ENCODE data around the gene FGFR1OP2. TPM values are rescaled to one million over a fixed set of nuclear protein-coding genes. Genes with fewer than 3 reads are reported as not detected.

The FGFR1OP2 gene
- total RNA-seq, 6 experiments from 2014 or later, result 37.0 to 44.2 (median 39.5) TPM

- Mint-ChIP-seq H3K4me1 (ENCODE audit: low read depth) (peaks cover 68% of the 10 kb centered on the region), H3K27me3 (ENCODE audit: insufficient read depth) (peaks cover 3% of the 10 kb centered on the region), H3K4me3 (peak overlapping the region; percentile 96), H3K36me3 (ENCODE audit: low read depth) (peaks cover 15% of the 10 kb centered on the region; the same call in 1 of the 2 replicates), H3K9me3 (no peaks in the 10 kb centered on the region), H3K27ac (peak overlapping the region; percentile 100)
- no peak for DNase-seq
- no peak for TF ChIP-seq CTCF (IDR thresholded peaks at IDR 0.05)
Observed at GRCh38 chr12:26938701-26939062, 412 bp downstream of the FGFR1OP2 start.

DNA sequence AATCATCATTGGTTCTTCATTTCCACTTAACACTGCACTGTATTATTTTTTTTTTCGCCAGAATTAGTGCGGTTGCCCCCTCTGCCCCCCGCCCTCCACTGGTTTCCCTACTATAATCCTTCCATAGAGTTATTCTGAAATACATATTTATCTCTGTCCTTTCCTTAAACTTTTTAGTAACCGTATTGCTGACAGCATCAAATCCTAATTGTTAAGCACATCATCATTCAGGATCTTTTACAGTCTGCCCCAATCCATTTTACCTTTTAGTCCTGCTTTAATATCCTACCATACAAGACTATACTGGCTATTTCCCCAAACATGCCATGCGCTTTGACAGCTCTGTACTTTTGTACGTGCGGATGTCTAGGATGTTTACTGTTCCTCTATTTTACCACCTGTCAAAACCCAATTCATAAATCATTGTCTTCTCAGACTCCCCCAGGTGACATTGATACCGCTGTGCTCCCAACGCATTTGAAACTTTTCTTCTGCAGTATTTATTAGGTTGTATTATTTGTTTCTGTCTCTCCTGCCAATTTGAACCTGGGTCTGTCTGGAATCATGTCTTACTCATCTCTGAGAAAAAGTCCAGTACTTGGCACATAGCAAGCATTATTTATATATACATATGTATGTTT lies 1.0 kb downstream of the FGFR1OP2 start:
- H3K4me3 Mint-ChIP-seq, result peak overlapping the region; percentile 96
- no peak for TF ChIP-seq CTCF (IDR thresholded peaks at IDR 0.05)
- no peaks in the 10 kb centered on the region for H3K9me3 Mint-ChIP-seq
- peaks cover 3% of the 10 kb centered on the region for H3K27me3 Mint-ChIP-seq (ENCODE audit: insufficient read depth)
- H3K27ac Mint-ChIP-seq, result peak overlapping the region; percentile 100
- peaks cover 73% of the 10 kb centered on the region for H3K4me1 Mint-ChIP-seq (ENCODE audit: low read depth)
- H3K36me3 Mint-ChIP-seq (ENCODE audit: low read depth), result peaks cover 15% of the 10 kb centered on the region; the same call in 1 of the 2 replicates
- no peak for DNase-seq

- peaks cover 73% of the 10 kb centered on the region for H3K4me1 Mint-ChIP-seq (ENCODE audit: low read depth)
- H3K36me3 Mint-ChIP-seq (ENCODE audit: low read depth), result peaks cover 18% of the 10 kb centered on the region
- H3K27me3 Mint-ChIP-seq (ENCODE audit: insufficient read depth), result peaks cover 3% of the 10 kb centered on the region
- DNase-seq, result no peak
- no peak for TF ChIP-seq CTCF (IDR thresholded peaks at IDR 0.05)
- no peaks in the 10 kb centered on the region for H3K9me3 Mint-ChIP-seq
- H3K4me3 Mint-ChIP-seq, result peak overlapping the region; percentile 96
- no peak overlapping the region for H3K27ac Mint-ChIP-seq
Observed at GRCh38 chr12:26939953-26940352, 1.7 kb downstream of the FGFR1OP2 start.

DNA sequence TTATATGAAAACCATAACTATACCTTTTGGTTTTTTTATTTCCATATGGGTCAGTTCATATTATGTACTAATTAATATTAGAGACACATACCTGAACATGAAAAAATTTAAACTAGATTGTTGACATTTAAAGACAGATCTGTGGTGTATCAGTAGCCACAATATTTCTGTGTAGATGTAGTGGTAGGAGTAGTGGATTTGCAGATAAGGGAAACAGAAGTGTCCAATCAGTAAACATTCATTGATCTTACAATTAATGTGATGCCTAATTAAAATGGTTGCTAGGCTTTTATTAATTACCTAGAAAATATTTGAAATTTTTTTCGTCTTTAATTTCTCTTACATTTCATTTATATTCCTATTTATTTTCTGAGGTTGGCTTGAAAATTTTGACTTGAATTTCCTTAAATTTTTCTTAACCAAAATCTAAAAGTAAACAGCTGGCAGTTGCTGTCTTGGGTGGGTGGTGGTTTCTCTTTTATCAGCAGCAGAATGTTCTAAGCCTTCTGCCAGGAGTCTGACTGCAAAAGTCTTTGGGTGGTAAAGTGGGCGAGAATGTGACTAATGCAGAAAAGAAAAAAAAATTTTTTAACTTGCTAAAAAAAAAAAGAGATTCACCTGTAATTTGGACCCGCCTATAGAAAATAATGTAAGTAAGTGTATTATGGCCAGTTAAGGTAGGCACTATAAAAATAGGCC lies 2.4 kb downstream of the FGFR1OP2 start:
- no peak for DNase-seq
- Mint-ChIP-seq H3K27me3 (ENCODE audit: insufficient read depth) (peaks cover 3% of the 10 kb centered on the region), H3K36me3 (ENCODE audit: low read depth) (peaks cover 22% of the 10 kb centered on the region), H3K27ac (peak overlapping the region; percentile 33; the same call in 1 of the 2 replicates), H3K4me3 (peak overlapping the region; percentile 96), H3K4me1 (ENCODE audit: low read depth) (peaks cover 73% of the 10 kb centered on the region), H3K9me3 (no peaks in the 10 kb centered on the region)
- no peak for TF ChIP-seq CTCF (IDR thresholded peaks at IDR 0.05)

DNA sequence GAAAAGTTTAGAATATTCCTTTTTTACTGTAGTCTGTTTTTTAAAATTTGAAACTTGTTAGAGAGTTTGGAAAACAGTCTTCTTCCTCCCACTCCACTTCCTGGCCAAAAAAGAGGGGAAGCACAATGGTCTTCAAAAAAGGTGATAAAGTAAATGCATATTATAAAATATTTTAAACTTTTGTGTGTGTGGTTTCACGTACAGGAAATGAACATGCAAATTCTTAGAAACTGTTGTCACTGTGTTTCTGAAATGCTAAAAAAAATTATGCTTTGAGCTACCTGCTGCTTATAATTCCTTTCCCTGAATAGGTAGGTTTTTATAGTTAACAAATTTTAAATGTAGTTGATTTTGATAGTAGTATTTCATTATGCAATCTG lies 2.9 kb downstream of the FGFR1OP2 start:
- H3K9me3 Mint-ChIP-seq, result no peaks in the 10 kb centered on the region
- peak overlapping the region; percentile 33; the same call in 1 of the 2 replicates for H3K27ac Mint-ChIP-seq
- peak overlapping the region; percentile 96 for H3K4me3 Mint-ChIP-seq
- peaks cover 3% of the 10 kb centered on the region for H3K27me3 Mint-ChIP-seq (ENCODE audit: insufficient read depth)
- no peak for TF ChIP-seq CTCF (IDR thresholded peaks at IDR 0.05)
- peaks cover 28% of the 10 kb centered on the region for H3K36me3 Mint-ChIP-seq (ENCODE audit: low read depth)
- no peak for DNase-seq
- peaks cover 73% of the 10 kb centered on the region for H3K4me1 Mint-ChIP-seq (ENCODE audit: low read depth)
